DMS79 (cell line): ENCODE results near the gene COX10.
A peak's percentile ranks its signal among the peaks of the same experiment; 100 is the strongest.

Source experiments
- DNase-seq: peaks from one replicate; lab custom pipeline; 2025; lab: John Stamatoyannopoulos, UW

Gene COX10

DNA sequence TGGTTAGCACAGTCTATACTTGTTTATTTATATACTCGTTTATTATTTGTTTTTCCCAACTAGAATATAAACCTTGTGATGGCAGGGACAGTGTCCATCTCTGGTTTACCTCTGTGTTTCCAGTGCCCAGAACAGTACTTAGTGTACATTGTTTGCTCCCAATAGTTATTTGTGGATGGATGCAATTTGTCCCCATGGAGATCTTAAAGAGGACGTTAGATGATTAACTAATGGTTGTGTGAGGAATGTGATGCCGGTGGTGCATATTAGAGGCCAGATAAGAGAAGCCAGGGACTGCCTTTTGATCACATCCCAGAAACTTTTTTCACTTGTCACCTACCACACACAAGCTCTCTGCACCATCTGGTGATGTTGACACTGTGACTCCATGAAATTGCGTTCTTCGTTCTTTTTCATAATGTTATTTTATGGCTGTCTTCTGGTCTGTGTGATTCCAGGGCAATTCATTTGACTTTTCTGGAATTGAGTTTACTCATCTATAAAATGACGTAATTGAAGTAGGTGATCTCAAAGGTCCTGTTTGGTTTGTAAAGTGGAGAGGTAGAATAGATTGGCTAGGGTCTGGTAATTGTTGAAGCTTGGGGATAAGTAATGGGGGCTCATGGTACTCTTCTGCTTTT, 1.2 kb downstream of the COX10 start:
- no peak for DNase-seq

DNA sequence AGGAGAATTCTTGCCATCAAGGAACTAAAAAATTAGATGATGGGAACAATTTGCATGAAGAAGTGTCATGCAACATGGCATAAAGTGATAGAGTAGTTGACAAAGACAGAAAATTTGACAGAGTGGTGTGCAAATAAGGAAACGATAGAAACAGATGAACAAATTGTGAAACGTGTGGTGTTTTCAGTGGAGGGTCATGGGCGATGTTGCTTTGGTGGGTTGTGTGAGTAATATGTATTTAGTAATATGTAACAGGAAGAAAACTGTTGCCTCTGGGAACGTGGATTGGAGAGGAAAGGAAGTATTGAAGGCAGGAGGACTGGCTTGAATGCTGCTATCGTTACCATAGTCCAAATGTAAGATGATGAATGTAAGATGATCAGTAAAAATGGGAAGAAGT, 3.6 kb downstream of the COX10 start:
- no peak for DNase-seq

- no peak for DNase-seq
Observed at GRCh38 chr17:14078027-14078426, 8.7 kb downstream of the COX10 start.

- no peak for DNase-seq
Observed at GRCh38 chr17:14080847-14081251, 11.5 kb downstream of the COX10 start.

DNA sequence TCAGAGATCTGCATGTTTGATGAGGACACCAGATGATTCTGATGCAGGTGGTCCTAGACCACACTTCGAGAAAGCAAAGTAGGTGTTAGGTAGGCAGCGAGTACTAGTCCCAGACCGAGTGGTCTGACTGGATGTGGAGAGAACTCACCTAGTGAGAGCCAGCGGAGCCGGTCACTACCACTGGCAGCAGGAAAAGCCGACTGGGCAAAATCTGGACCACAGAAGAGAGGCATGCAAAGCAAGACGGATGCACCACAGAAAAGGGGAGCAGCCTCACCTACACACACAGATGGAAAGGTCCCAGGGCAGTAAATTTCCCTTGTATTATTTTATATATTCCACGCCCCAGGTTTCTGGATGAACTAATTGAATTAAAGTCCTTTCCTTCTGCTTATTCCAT, 13.5 kb downstream of the COX10 start:
- DNase-seq, result no peak

- DNase-seq, result no peak
Observed at GRCh38 chr17:14084955-14085354, 15.7 kb downstream of the COX10 start.

GRCh38 chr17:14086189-14086588, 16.9 kb downstream of the COX10 start:
- no peak for DNase-seq

DNA sequence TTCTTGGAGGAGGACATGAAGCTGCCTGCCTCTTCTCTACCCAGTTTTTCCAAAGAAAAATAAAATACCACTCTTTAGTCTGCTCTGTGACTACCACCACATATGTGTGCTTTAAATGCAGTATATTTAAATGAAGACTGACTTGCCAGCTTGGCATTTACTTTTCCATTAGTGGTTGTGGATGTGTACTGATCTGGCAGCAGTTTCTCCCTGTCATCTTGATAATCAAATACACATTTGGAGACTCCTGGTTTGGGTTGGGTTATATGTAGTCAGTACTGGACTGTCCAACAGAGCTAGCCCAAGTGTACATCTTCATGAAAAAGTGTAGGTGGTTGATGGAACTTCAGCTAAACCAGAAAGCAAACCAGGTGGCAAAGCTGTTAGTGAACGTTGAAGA, 19.9 kb downstream of the COX10 start:
- no peak for DNase-seq

DNA sequence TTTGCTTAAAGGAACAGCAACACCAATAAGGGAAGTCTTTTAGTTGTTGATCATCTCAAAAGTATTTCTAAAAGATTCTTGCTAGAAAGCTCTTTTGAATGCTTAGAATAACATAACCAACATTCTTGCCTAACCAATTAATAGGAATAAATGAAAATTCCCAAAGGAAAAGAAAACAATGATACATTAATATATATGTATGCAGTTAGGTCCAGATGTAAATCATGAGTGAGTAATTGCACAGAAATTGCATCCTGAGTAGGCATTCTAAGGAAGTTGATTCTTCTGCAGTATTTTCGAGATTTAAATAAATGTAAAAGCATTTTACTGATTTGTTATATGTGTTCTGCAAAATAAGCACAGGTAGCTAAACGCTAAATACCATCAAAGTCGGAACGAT, 22.1 kb downstream of the COX10 start:
- no peak for DNase-seq

- no peak for DNase-seq
Observed at GRCh38 chr17:14092808-14093207, 23.5 kb downstream of the COX10 start.

GRCh38 chr17:14094676-14095601, 25.6 kb downstream of the COX10 start:
- DNase-seq, result no peak

GRCh38 chr17:14095631-14096030, 26.3 kb downstream of the COX10 start:
- no peak for DNase-seq

- peak; percentile 42 for DNase-seq
Observed at GRCh38 chr17:14098246-14098645, 28.9 kb downstream of the COX10 start.

GRCh38 chr17:14101976-14102375, 32.7 kb downstream of the COX10 start:
- no peak for DNase-seq

DNA sequence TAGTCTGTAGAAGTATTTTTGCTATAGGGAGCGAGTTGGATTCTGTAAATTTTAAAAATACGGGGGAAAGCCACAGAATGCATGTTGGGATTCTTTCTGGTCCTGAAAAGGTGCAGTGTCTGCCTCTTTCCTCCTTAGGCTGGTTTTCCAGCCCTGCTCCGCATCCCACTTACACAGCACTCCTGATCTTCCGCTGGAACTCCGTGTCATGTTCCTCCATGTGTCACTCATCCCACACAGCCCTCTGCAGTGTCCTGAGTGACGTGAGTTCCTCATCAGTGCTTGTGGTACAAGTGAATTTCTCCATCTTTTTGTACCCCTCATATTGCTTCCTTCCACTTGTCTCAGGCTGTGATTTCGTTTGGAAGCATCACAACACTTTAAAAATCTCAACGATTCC, 34.5 kb downstream of the COX10 start:
- no peak for DNase-seq

DNA sequence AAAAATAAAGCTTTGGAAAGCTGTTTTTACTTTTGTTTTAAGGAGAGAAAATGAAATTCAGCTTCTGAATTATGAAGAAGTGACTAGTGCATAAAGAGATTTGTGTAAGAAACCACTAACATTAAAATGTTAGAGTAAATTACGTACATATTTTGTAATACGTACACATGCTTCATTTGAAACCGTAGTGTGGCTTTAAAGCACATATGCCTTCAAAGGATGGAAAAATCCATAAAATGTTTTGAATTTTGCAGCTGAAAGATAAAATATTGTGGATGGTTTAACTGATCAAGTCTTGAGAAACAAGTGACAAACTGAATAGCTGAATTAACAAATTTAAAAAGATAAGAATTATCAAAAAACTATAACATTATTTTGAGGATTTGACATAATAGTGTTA, 35.4 kb downstream of the COX10 start:
- DNase-seq, result no peak

- no peak for DNase-seq
Observed at GRCh38 chr17:14107889-14108288, 38.6 kb downstream of the COX10 start.

GRCh38 chr17:14112407-14112806, 43.1 kb downstream of the COX10 start:
- DNase-seq, result no peak

DNA sequence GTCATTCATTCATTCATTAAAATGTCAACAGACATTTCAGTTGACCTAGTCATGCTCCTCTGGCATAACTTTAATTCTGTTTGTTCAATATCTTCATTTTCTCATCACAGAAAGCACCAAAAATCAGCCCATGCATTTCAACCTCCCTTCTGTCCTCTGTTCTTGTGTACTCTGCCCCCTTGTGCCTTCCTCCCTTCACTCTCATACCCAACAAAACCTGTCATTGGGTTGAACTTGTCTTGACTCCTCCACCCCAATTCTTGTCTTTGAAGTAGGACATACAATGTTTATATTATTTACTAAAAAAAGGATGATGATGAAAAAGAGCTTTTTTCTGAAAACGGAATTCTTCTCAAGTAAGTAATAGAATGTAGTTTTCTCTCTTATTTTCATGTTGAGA, 43.8 kb downstream of the COX10 start:
- DNase-seq, result no peak

GRCh38 chr17:14116263-14117024, 47.1 kb downstream of the COX10 start:
- DNase-seq, result no peak

- no peak for DNase-seq
Observed at GRCh38 chr17:14118951-14119350, 49.6 kb downstream of the COX10 start.

GRCh38 chr17:14119546-14119945, 50.2 kb downstream of the COX10 start:
- DNase-seq, result no peak

GRCh38 chr17:14121952-14122351, 52.6 kb downstream of the COX10 start:
- DNase-seq, result no peak
